ENCODE data around the gene ELOVL1. TPM values are rescaled to one million over a fixed set of nuclear protein-coding genes. Genes with fewer than 3 reads are reported as not detected.

The ELOVL1 gene
- total RNA-seq, 5 donors from 2014 or later (not counting 1 experiment from before 2014, with no cell fraction given) = 32.3 to 49.2 (median 45.1) TPM

GRCh38 chr1:43319766-43320165 lies 48.0 kb downstream of the ELOVL1 start:
- H3K27ac ChIP-seq (ENCODE audit: low read length) = no peak overlapping the region
- POLR2A ChIA-PET = no interaction called here
- no peak overlapping the region for H3K4me3 Mint-ChIP-seq
- peaks cover 6 to 7% (median 7%) of the 10 kb centered on the region in 3 donors for H3K9me3 Mint-ChIP-seq
- H3K27me3 ChIP-seq (replicated peaks in 1 of 2; ENCODE audit: control insufficient read depth in 2 of 2, extremely low read depth in 1 of 2, insufficient read depth in 2 of 2, low read length in 1 of 2) = peaks cover 0 to 3% of the 10 kb centered on the region in 2 experiments
- H3K4me1 ChIP-seq (ENCODE audit: control insufficient read depth in 1 of 2, extremely low read depth in 1 of 2, insufficient read depth in 2 of 2, low read length in 2 of 2) = no peaks in the 10 kb centered on the region
- DNase-seq = no peak
- H3K27me3 Mint-ChIP-seq = no peaks in the 10 kb centered on the region
- H3K4me3 ChIP-seq (ENCODE audit: control insufficient read depth in 1 of 2, extremely low read depth in 1 of 2, low read length in 1 of 2) = no peak overlapping the region
- H3K27ac Mint-ChIP-seq = no peak overlapping the region
- H3K36me3 Mint-ChIP-seq = peaks cover 3% of the 10 kb centered on the region
- H3K36me3 ChIP-seq (ENCODE audit: control insufficient read depth in 2 of 2, extremely low read depth in 1 of 2, insufficient read depth in 1 of 2, low read length in 1 of 2) = no peaks in the 10 kb centered on the region
- H3K4me1 Mint-ChIP-seq = peaks cover 0 to 9% (median 0%) of the 10 kb centered on the region in 3 donors
- CTCF ChIA-PET = no interaction called here
- no peaks in the 10 kb centered on the region for H3K9me3 ChIP-seq
- no CpG with 5 or more reads among the region's 3 CpGs for WGBS (ENCODE audit: insufficient coverage)
- ATAC-seq (replicated peaks in 1 of 4) = no peak

- Mint-ChIP-seq H3K27ac (no peak overlapping the region), H3K4me1 (peaks cover 0 to 4% (median 0%) of the 10 kb centered on the region in 3 donors), H3K36me3 (peaks cover 3% of the 10 kb centered on the region), H3K9me3 (peaks cover 1 to 3% (median 2%) of the 10 kb centered on the region in 3 donors), H3K27me3 (no peaks in the 10 kb centered on the region), H3K4me3 (no peak overlapping the region)
- 100% methylated on average over 1 of the region's 5 CpGs for WGBS (ENCODE audit: insufficient coverage)
- Histone ChIP-seq H3K9me3 (no peaks in the 10 kb centered on the region), H3K27ac (ENCODE audit: low read length) (no peak overlapping the region), H3K27me3 (replicated peaks in 1 of 2; ENCODE audit: control insufficient read depth in 2 of 2, extremely low read depth in 1 of 2, insufficient read depth in 2 of 2, low read length in 1 of 2) (peaks cover 0 to 3% of the 10 kb centered on the region in 2 experiments), H3K36me3 (ENCODE audit: control insufficient read depth in 2 of 2, extremely low read depth in 1 of 2, insufficient read depth in 1 of 2, low read length in 1 of 2) (no peaks in the 10 kb centered on the region), H3K4me1 (ENCODE audit: control insufficient read depth in 1 of 2, extremely low read depth in 1 of 2, insufficient read depth in 2 of 2, low read length in 2 of 2) (no peaks in the 10 kb centered on the region), H3K4me3 (ENCODE audit: control insufficient read depth in 1 of 2, extremely low read depth in 1 of 2, low read length in 1 of 2) (no peak overlapping the region)
- ChIA-PET POLR2A (no interaction called here), CTCF (no interaction called here)
- DNase-seq = no peak
- ATAC-seq (replicated peaks in 1 of 4) = no peak
Measured at GRCh38 chr1:43319288-43319687, 48.5 kb downstream of the ELOVL1 start.

GRCh38 chr1:43318831-43319230 lies 49.0 kb downstream of the ELOVL1 start:
- H3K9me3 ChIP-seq = no peaks in the 10 kb centered on the region
- CTCF ChIA-PET = no interaction called here
- Mint-ChIP-seq H3K27me3 (no peaks in the 10 kb centered on the region), H3K27ac (no peak overlapping the region), H3K4me3 (no peak overlapping the region), H3K9me3 (no peaks in the 10 kb centered on the region), H3K4me1 (no peaks in the 10 kb centered on the region), H3K36me3 (no peaks in the 10 kb centered on the region)
- H3K27ac ChIP-seq (ENCODE audit: low read length) = no peak overlapping the region
- POLR2A ChIA-PET = no interaction called here
- no peaks in the 10 kb centered on the region for H3K4me1 ChIP-seq (ENCODE audit: control insufficient read depth in 1 of 2, extremely low read depth in 1 of 2, insufficient read depth in 2 of 2, low read length in 2 of 2)
- 70% methylated on average over 2 of the region's 4 CpGs for WGBS (ENCODE audit: insufficient coverage)
- no peak for ATAC-seq (replicated peaks in 1 of 4)
- DNase-seq = no peak
- no peak overlapping the region for H3K4me3 ChIP-seq (ENCODE audit: control insufficient read depth in 1 of 2, extremely low read depth in 1 of 2, low read length in 1 of 2)
- no peaks in the 10 kb centered on the region for H3K36me3 ChIP-seq (ENCODE audit: control insufficient read depth in 2 of 2, extremely low read depth in 1 of 2, insufficient read depth in 1 of 2, low read length in 1 of 2)
- H3K27me3 ChIP-seq (replicated peaks in 1 of 2; ENCODE audit: control insufficient read depth in 2 of 2, extremely low read depth in 1 of 2, insufficient read depth in 2 of 2, low read length in 1 of 2) = peaks cover 0 to 3% of the 10 kb centered on the region in 2 experiments

GRCh38 chr1:43317817-43318471 lies 49.9 kb downstream of the ELOVL1 start:
- Histone ChIP-seq H3K36me3 (ENCODE audit: control insufficient read depth in 2 of 2, extremely low read depth in 1 of 2, insufficient read depth in 1 of 2, low read length in 1 of 2) (no peaks in the 10 kb centered on the region), H3K27me3 (replicated peaks in 1 of 2; ENCODE audit: control insufficient read depth in 2 of 2, extremely low read depth in 1 of 2, insufficient read depth in 2 of 2, low read length in 1 of 2) (peaks cover 0 to 3% of the 10 kb centered on the region in 2 experiments), H3K4me1 (ENCODE audit: control insufficient read depth in 1 of 2, extremely low read depth in 1 of 2, insufficient read depth in 2 of 2, low read length in 2 of 2) (no peaks in the 10 kb centered on the region), H3K4me3 (ENCODE audit: control insufficient read depth in 1 of 2, extremely low read depth in 1 of 2, low read length in 1 of 2) (no peak overlapping the region), H3K27ac (ENCODE audit: low read length) (no peak overlapping the region), H3K9me3 (no peaks in the 10 kb centered on the region)
- ChIA-PET CTCF (no interaction called here), POLR2A (no interaction called here)
- no peak overlapping the region for H3K4me3 Mint-ChIP-seq
- H3K4me1 Mint-ChIP-seq = no peaks in the 10 kb centered on the region
- WGBS (ENCODE audit: insufficient coverage) = 81% methylated on average over 10 of the region's 15 CpGs
- H3K27me3 Mint-ChIP-seq = no peaks in the 10 kb centered on the region
- no peaks in the 10 kb centered on the region for H3K9me3 Mint-ChIP-seq
- no peaks in the 10 kb centered on the region for H3K36me3 Mint-ChIP-seq
- no peak for ATAC-seq (replicated peaks in 1 of 4)
- DNase-seq = no peak
- H3K27ac Mint-ChIP-seq = no peak overlapping the region

- 87% methylated on average over 16 of the region's 16 CpGs for WGBS (ENCODE audit: insufficient coverage)
Measured at GRCh38 chr1:43316738-43317520, 50.9 kb downstream of the ELOVL1 start.

GRCh38 chr1:43315963-43316737 lies 51.7 kb downstream of the ELOVL1 start:
- Histone ChIP-seq H3K36me3 (ENCODE audit: control insufficient read depth in 2 of 2, extremely low read depth in 1 of 2, insufficient read depth in 1 of 2, low read length in 1 of 2) (no peaks in the 10 kb centered on the region), H3K27me3 (replicated peaks in 1 of 2; ENCODE audit: control insufficient read depth in 2 of 2, extremely low read depth in 1 of 2, insufficient read depth in 2 of 2, low read length in 1 of 2) (peaks cover 0 to 5% of the 10 kb centered on the region in 2 experiments), H3K9me3 (no peaks in the 10 kb centered on the region), H3K27ac (ENCODE audit: low read length) (no peak overlapping the region), H3K4me3 (ENCODE audit: control insufficient read depth in 1 of 2, extremely low read depth in 1 of 2, low read length in 1 of 2) (no peak overlapping the region), H3K4me1 (ENCODE audit: control insufficient read depth in 1 of 2, extremely low read depth in 1 of 2, insufficient read depth in 2 of 2, low read length in 2 of 2) (no peaks in the 10 kb centered on the region)
- no peaks in the 10 kb centered on the region for H3K9me3 Mint-ChIP-seq
- DNase-seq (no peak), ATAC-seq (replicated peaks in 1 of 4) (no peak)
- no peaks in the 10 kb centered on the region for H3K36me3 Mint-ChIP-seq
- ChIA-PET CTCF (interaction anchor here in 1 of 2 donors (0.6 kb wide), 1 partner anchor 1534 kb away, joined by 3 read pairs; no protein-coding TSS in a partner anchor), POLR2A (interaction anchor here in 1 of 2 donors (0.5 kb wide), 1 partner anchor 1540 kb away, joined by 15 read pairs; no protein-coding TSS in a partner anchor)
- 83% methylated on average over 7 of the region's 10 CpGs for WGBS (ENCODE audit: insufficient coverage)
- no peaks in the 10 kb centered on the region for H3K4me1 Mint-ChIP-seq
- H3K4me3 Mint-ChIP-seq = no peak overlapping the region
- H3K27me3 Mint-ChIP-seq = no peaks in the 10 kb centered on the region
- no peak overlapping the region for H3K27ac Mint-ChIP-seq

More at GRCh38 chr1:43316738-43317520, 50.9 kb downstream of the ELOVL1 start:
- H3K9me3 ChIP-seq = no peaks in the 10 kb centered on the region
- POLR2A ChIA-PET = no interaction called here
- Mint-ChIP-seq H3K4me1 (no peaks in the 10 kb centered on the region), H3K9me3 (no peaks in the 10 kb centered on the region), H3K27ac (no peak overlapping the region), H3K36me3 (no peaks in the 10 kb centered on the region), H3K27me3 (no peaks in the 10 kb centered on the region), H3K4me3 (no peak overlapping the region)
- no peak overlapping the region for H3K27ac ChIP-seq (ENCODE audit: low read length)
- peaks cover 0 to 5% of the 10 kb centered on the region in 2 experiments for H3K27me3 ChIP-seq (replicated peaks in 1 of 2; ENCODE audit: control insufficient read depth in 2 of 2, extremely low read depth in 1 of 2, insufficient read depth in 2 of 2, low read length in 1 of 2)
- H3K4me3 ChIP-seq (ENCODE audit: control insufficient read depth in 1 of 2, extremely low read depth in 1 of 2, low read length in 1 of 2) = no peak overlapping the region
- ATAC-seq (replicated peaks in 1 of 4) (no peak), DNase-seq (no peak)
- CTCF ChIA-PET = interaction anchor here in 1 of 2 donors (0.6 kb wide), 1 partner anchor 1534 kb away, joined by 3 read pairs; no protein-coding TSS in a partner anchor
- no peaks in the 10 kb centered on the region for H3K36me3 ChIP-seq (ENCODE audit: control insufficient read depth in 2 of 2, extremely low read depth in 1 of 2, insufficient read depth in 1 of 2, low read length in 1 of 2)
- H3K4me1 ChIP-seq (ENCODE audit: control insufficient read depth in 1 of 2, extremely low read depth in 1 of 2, insufficient read depth in 2 of 2, low read length in 2 of 2) = no peaks in the 10 kb centered on the region
